ENCODE data around the gene HCFC1.

HCFC1 gene

DNA sequence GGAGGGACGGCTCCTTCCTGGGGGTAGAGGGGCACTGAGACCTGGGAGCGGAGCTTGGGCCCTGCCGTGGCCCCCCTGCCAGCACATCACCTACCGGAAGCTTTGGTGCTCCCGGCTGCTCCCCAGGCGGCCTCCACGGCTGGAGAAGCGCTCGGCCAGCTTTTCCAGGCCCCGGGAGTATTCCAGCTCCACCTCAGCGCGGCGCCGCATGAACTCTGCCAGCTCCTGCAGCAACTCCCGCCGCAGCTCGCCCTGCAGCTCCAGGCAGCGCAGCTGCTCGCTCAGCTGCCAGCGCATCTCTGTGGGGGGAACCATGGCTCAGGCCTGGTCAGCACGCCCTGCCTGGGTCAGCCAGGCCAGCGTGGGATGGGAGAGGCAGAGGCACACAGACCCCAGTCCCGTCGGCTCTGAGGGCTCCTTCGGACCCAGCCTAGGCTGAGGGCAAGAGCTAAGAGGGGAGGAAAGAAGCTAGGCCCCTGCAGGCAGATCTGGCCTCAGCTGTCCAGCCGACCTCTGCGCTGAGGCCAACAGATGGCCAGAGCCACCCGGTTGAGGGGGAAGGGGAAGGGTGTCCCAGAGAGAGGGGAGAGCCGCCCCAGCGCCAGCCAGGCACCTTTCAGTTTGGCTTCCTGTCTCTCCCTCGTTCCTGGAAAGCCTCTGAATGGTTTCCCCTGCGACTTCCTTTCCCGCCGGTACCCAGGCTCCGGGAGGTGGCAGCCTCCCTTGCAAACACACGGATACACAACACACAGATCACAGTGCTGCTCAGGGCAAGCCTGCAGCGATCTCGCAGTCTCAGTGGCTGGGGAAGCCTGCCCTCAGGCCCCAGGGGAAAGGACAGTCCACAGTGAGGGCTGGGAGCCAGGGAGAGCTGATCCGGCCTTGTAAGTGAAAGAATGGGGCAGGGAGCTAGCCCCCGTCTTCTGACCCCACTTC is 49.8 kb downstream of the HCFC1 start:
- DNase-seq = no peak

DNA sequence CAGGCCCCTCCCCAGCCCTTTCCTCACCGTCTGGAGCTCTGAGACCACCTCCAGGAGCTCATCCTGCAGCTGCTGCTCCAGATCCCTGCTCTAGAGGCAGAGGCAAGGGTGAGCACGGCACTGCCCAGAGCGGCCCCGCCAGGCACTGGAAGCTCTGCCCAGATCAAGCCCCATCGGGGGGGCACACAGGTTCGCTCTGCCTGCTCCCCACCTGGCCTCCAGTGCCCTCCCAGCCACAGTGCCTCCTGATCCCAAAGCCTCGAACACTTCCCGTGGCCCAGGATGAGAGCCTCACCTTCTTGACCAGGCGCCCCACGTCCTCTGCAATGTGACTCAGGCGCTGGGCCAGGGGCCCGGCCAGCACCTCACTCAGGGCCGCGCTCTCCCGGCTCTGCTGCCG is 50.5 kb downstream of the HCFC1 start:
- no peak for DNase-seq

DNA sequence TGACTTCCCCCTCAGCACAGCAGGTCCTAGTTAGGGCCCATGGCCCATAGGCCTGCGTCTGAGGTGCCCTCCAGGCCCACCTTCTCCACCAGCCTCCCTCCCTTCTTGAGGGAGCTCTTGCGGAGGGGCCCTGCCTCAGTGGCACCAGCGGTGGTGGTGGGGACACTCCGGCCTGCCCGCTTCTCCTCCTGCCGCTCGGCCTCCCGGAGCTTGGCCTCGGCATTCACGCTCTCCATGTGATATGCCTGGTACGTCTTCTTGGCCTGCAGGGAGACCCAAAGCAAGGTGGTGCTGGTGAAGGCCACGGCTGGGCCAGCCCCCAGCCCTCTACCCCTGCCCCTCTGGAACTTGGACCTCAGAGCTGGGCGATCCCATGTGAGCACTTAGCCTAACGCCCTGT is 51.1 kb downstream of the HCFC1 start:
- DNase-seq = no peak

DNA sequence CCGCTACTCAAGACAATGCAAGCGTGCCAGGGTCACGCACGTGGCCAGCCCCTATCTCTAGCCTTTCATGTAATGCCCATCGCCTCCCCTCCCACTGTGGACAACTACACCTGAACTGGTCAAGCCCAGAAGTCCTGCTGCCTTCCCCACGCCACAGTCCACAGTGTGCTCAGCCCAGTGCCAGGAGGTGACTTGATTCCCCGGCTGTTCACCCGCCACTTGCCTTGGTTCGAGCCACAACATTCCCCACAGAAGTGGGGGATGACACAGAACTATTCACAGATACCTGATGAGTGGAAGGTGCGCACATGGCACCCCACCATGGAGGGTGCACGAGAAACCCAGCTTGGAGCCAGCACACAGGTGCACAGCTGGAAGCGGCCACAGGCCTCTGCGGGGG is 52.3 kb downstream of the HCFC1 start:
- no peak for DNase-seq

DNA sequence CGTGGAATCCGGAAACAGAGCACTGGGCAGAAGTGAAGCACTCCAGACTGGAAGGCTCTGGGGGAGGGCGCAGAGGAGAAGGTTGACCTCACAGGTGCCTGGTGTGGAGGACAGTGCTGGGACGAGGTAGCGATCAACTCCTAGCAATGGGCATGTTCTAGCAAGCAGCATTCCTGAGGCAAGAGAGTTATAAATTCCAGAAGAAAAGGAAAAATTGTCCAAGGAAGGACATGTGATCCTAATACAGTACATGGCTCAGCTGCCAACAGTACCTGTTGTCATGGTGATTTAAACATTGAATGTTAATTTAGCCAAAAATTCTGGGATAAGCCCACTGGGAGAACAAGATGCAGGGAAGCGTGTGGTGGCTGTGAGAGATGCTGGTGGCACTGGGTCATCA is 53.7 kb downstream of the HCFC1 start:
- no peak for DNase-seq

DNA sequence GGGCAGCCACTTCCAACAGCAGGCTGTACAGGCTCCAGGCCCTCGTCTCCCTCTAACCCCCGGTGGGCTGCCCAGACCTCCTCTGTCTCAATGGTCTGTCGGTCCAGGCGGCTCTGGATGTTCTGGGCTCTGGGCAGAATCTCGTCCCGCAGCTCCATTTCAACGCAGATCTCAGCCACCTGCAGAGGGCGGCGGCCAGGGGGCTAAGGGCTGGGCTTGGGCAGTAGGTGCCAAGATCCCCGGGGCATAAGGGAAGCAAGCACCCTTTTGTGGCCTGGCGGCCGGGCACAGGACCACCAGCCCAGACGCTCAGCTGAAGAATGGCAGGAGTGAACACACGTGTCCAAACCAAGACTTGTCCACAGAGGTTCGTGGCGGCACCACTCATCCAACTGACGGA is 57.9 kb downstream of the HCFC1 start:
- no peak for DNase-seq

DNA sequence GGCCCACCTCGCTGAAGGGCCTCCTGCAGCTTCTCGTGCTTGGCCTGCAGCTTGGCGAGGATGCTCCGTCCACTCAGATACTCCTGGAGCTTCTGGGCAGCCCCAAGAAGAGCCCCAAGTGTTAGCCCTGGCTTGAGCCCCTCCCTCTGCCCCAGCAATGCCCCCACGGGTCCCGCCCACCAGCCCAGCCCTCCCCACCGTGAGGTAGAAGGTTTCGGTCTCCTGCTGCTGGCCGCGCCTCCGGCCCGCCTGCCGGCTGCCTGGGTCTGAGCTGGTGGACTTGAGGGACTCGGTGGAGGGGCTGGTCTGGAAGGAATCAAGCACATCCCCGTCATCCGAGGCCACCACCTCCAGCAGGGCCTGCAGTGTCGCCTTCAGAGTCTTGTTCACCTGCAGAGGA is 58.4 kb downstream of the HCFC1 start:
- no peak for DNase-seq

DNA sequence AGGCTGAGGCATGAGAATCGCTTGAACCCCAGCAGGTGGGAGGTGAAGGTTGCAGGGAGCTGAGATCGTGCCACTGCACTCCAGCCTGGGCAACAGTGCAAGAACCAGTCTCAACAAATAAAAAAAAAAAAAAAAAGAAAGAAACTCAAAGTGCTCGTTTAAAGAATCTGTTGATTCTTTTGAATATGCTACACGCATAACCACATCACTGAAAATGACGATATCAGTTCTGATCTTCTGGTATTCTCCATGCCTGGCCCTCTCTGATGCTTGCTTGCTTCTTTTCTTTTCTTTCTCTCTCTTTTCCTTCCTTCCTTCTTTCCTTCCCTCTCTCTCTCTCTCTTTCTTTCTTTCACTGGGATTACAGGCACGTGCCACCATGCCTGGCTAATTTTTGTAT is 59.8 kb downstream of the HCFC1 start:
- no peak for DNase-seq

DNA sequence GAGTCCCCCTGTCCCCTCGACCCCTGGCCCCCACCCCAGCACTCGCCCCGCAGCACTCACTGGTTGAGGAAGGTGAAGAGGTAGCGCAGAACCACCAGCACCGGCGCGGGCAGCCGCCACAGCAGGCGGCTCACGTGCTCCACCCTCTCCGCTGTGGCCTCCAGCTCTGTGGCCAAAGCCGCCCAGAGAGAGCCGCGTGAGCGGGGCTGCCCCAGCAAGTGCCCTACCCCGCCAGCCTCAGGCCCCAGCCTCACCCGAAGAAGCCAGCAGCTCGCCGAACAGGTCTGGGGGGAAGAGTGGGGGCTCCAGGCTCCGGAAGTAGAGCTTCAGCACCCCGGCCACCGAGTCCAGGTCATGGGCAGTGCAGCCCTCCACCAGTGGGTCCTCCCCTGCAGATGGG is 61.2 kb downstream of the HCFC1 start:
- no peak for DNase-seq

DNA sequence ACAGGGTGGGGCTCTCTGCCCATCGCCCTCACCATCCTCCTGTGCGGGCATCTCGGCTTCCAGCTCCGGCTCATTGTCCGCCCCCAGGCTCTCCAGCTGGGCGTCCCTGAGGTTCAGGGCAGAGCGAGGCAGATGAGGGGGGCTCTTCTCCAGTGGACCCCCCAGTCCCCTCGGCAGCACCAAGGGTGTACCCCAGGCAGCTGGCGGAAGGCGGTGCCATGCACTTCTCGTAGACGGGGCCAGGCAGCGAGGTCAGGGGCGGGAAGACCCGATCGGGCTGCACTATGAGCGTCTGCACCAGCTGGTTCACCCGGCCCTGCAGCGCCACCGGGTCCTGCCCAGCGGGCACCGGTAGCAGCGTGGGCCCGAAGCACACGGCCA is 61.6 kb downstream of the HCFC1 start:
- no peak for DNase-seq

DNA sequence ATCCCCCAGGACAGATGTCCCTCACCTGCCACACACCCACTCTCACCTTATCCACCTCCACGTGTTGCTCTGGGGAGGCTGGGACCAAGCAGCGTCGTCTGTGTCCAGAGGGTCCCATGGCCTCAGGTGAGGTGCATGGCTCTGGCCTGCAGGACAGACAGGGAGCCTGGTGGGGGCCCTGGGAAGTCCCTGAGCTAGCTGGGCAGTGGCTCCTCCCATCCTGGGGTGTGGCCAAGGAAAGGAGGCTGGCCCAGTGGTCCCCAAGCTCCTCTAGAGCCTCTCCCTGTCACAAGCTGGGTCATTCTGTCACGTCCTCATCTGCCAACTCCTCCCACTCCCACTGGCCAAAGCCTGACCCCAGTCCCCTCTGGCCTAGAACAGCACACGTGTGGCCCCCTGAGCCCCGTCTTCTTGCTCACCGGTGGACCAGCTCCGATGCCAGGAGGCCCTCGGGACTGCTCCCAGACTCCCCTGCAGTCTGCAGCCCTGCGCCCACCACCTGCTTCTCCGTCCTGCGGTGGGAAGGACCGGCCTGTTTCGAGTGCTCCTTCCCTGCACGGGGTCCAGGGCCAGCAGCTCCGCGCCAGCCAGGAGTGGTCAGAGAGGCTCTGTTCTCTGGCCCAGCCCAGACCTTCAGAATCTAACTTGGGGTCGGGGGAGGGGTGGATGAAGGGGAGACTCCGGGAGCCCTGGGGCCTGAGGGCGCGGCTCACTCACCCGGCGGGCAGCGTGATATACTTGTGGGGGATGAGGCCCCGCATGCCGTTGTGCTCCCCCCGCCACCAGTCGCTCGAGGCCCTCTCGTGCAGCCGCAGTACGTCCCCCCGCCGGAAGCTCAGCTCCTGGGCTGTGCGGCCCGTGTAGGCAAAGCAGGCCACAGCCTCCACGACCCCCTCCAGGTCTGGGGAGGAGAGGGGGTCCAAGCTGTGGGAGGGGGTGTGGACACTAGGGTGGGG is 62.3 kb downstream of the HCFC1 start:
- no peak for DNase-seq

DNA sequence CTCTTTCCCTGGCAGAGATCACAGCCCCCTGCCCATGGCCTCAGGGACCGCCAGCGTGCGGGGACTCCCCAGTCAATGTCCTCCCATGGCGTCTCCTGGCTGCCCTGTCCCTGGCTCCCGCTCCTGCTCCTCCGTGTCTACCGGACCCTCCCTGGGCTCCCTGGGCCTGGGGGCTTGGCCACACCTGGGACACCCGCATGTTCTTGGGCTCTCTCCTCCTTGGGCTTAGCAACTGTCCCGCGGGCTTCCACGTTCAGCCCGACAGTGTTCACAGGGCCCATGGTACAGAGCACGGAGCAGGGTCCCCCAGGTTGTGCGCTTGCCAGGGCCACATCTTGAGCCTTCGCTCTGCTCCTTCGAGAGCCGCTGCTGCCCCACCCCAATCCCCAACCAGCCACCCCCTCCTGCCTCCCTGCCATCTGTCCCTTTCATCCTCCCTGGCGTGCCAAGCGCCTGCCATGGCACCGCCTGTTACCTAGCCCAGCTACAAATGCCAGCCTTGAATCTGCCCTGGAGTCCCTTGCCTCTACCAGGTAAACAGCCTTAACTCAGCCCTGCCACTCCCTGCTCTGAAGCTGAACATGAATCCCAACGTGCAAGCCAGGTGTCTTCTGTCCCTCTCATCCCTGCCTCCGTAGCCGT is 63.3 kb downstream of the HCFC1 start:
- no peak for DNase-seq

DNA sequence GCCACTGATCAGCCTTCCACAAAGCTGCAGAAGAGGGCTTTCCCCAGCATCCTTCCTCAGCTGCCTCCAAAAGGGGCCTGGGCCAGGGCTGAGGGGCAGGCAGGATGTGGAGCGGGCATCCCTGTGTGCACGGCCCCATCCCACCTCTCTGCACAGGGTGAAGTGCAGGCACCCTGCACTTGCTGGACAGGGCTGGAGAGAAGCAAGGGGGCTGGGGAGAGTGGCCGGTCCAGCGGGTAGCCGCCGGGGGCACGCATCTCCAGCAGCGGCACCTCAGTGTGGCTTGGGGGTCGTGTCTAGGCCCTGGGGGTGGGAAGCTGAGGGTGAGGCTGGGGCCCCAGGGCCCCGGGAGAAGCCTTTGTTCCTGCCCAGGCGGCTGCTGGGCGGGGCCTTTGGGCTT is 64.2 kb downstream of the HCFC1 start:
- DNase-seq = no peak

DNA sequence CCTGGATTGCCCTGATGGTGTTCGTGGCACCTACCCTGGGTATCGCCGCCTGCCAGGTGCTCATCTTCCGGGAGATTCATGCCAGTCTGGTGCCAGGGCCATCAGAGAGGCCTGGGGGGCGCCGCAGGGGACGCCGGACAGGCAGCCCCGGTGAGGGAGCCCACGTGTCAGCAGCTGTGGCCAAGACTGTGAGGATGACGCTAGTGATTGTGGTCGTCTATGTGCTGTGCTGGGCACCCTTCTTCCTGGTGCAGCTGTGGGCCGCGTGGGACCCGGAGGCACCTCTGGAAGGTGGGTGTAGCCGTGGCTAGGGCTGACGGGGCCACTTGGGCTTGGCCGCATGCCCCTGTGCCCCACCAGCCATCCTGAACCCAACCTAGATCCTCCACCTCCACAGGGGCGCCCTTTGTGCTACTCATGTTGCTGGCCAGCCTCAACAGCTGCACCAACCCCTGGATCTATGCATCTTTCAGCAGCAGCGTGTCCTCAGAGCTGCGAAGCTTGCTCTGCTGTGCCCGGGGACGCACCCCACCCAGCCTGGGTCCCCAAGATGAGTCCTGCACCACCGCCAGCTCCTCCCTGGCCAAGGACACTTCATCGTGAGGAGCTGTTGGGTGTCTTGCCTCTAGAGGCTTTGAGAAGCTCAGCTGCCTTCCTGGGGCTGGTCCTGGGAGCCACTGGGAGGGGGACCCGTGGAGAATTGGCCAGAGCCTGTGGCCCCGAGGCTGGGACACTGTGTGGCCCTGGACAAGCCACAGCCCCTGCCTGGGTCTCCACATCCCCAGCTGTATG is 65.3 kb downstream of the HCFC1 start:
- DNase-seq = no peak

DNA sequence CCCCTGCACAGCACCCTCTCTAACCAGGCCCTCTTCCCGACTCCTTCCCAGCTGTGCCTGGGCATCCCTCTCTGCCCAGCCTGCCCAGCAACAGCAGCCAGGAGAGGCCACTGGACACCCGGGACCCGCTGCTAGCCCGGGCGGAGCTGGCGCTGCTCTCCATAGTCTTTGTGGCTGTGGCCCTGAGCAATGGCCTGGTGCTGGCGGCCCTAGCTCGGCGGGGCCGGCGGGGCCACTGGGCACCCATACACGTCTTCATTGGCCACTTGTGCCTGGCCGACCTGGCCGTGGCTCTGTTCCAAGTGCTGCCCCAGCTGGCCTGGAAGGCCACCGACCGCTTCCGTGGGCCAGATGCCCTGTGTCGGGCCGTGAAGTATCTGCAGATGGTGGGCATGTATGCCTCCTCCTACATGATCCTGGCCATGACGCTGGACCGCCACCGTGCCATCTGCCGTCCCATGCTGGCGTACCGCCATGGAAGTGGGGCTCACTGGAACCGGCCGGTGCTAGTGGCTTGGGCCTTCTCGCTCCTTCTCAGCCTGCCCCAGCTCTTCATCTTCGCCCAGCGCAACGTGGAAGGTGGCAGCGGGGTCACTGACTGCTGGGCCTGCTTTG is 66.0 kb downstream of the HCFC1 start:
- no peak for DNase-seq

DNA sequence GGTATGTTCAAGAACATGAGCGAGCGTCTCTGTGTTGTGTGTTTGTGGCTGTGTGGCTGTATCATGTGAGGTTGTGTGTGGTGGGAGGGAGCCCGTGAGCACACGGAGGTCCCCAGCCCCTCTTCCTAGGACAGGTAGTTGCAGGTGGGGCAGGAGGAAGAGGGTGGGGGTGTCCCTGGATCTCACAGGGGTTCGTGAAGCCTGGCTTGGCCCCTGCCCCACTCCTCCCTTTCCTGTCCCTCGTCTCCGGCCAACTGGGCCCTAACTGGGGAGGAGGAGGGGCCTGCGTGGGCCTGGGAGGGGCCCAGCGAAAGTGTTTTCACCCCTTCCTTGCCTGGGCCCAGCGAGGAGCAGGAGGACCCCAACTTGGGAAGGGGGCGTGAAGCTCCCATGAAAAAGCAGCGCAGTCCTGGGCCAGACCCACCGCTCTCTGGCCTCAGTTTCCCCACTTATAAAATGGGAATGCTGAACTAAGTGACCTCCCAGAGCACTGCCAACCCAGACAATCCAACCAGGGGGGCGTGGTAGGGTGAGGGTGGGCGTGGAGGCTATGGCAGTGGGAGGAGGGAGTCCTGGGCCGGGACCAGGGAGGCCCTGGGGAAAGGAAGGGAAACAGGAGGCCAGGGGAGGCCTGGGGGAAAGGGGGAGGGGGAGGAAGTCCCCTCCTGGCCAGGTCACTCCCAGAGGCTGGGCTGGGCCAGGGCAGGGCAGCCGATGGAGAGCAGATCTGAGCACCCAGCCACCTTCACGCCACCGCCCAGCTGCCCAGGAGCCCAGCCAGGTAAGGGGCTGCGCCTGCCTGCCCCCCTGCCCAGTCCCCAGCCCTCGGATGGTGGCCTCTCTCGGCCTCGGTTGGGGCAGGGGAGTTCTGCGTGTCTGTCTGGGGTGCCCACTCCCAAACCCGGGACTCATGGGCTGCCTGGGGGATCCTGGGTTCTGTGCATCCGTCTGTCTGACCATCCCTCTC is 67.3 kb downstream of the HCFC1 start, which contains the start of gene AVPR2:
Gene AVPR2 (plus strand): TSS at position 683 of the 967 bp plus-strand sequence. CDS start 473 bp downstream, outside the sequence.
- no peak for DNase-seq

DNA sequence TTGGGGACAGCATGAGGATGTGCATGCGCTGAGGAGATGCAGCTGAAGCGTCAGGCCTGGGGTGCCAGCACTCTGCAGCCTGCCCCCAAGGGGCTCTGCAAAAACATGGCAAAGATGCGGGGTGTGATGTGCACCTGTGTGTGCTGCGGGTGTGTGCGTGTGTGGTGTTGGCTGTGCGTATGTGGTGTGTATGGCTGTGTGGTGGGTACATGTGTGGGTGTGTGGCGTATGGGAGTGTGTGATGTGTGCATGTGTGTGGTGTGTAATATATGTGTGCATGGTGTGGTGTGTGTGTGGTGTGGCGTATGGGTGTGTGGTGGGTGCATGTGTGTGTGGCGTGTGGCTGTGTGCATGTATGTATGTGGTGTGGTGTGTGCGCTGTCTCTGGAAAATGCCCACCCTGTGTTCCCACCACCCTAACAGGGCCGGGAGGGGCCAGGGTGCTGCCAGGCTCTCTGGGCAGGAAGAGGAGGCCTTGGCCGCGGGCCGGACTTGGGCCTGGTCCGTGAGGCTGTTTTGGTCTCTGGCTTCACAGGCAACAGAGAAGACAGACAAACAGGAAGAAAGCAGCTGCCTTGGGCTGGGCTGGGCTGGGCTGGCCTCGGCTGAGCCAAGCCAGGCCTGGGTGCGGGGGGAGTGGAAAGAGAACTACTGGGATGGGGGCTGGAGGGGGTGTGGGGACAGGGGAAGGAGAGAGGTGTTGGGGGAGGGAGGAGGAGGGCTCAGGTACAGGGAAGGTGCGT is 68.2 kb downstream of the HCFC1 start:
- no peak for DNase-seq

DNA sequence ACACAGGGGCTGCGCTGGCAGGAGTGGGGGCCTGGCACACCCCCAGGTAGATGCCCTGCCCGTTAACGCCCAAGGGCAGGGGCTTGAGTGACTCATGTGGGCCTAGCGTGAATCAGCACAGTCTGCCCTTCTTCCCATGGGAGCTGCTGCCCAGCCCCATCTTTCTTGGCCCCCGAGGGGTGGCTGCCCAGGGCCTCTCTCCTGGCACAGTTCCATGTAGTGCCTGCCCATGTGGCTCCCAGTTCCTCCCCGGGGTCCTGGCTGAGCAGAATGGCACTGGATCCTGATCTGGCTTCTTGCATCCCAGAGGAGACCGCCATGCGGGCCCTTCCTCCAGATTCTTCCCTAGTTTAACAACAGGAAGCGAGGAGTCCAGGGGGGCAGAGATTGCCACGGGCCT is 69.2 kb downstream of the HCFC1 start:
- DNase-seq = no peak

DNA sequence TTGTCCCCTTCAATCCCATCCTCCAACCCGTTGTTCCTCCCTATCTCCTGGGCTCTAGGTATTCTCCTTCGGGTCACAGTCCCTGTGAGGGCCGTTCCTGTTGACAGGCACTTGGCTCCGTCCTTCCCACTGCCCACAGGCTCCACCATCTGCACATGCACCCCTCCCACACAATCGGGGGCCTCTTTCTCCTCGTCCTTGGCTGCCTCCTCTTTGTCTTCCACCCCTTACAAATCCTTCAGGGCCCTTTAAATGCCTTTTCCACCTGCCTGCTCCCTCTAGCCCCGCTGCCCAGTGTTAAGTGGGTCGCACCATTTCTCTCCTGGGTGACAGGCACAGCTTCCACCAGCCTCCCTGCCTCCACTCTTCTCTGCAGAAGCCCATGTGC is 69.9 kb downstream of the HCFC1 start:
- DNase-seq = no peak
